Hepatocyte (in vitro differentiated cells): ENCODE measurements around the gene ZNF562. TPM values are rescaled to one million over a fixed set of nuclear protein-coding genes. Genes with fewer than 3 reads are reported as not detected.

ENCODE experiments used
- DNase-seq: peaks from one replicate; pipeline ENCODE4 v3.0.0-alpha.2; 2016; ENCODE audit warnings: low spot score
- H2AFZ ChIP-seq: fragments of 200-600 bp; sonication (generic); 2 replicates; pipeline ENCODE4 v1.6.0; 2016; ENCODE audit warnings: antibody characterized with exemption, mild to moderate bottlenecking
- H3K27ac ChIP-seq: fragments of 200-600 bp; sonication (generic); 2 replicates; pipeline ENCODE4 v1.5.1; 2016; ENCODE audit warnings: mild to moderate bottlenecking
- H3K27me3 ChIP-seq: fragments of 200-600 bp; sonication (generic); 2 replicates; pipeline ENCODE4 v1.6.1; 2016
- H3K36me3 ChIP-seq: fragments of 200-600 bp; sonication (generic); replicated peaks from 2 replicates; pipeline ENCODE4 v1.5.1; 2016; ENCODE audit warnings: low read depth; ENCODE audit not compliant: insufficient read depth
- H3K4me1 ChIP-seq: fragments of 200-600 bp; sonication (generic); 2 replicates; pipeline ENCODE4 v1.5.1; 2016; ENCODE audit warnings: mild to moderate bottlenecking, moderate library complexity; ENCODE audit not compliant: insufficient read depth
- H3K4me2 ChIP-seq: fragments of 200-600 bp; sonication (generic); 2 replicates; pipeline ENCODE4 v1.6.0; 2016
- H3K4me3 ChIP-seq: fragments of 200-600 bp; sonication (generic); 2 replicates; pipeline ENCODE4 v1.5.1; 2016; ENCODE audit warnings: mild to moderate bottlenecking
- H3K79me2 ChIP-seq: fragments of 200-600 bp; sonication (generic); 2 replicates; pipeline ENCODE4 v1.6.0; 2017; ENCODE audit warnings: mild to moderate bottlenecking
- H3K9me2 ChIP-seq: fragments of 200-600 bp; sonication (generic); replicated peaks from 2 replicates; pipeline ENCODE4 v1.6.0; 2017; ENCODE audit warnings: mild to moderate bottlenecking; ENCODE audit not compliant: insufficient read depth
- H3K9me3 ChIP-seq: fragments of 200-600 bp; sonication (generic); 2 replicates; pipeline ENCODE4 v1.5.1; 2016; ENCODE audit warnings: low read depth, mild to moderate bottlenecking
- H4K20me1 ChIP-seq: fragments of 200-600 bp; sonication (generic); 2 replicates; pipeline ENCODE4 v1.6.0; 2016; ENCODE audit warnings: mild to moderate bottlenecking; ENCODE audit not compliant: insufficient read depth, poor library complexity, severe bottlenecking
- EZH2 ChIP-seq: fragments of 200-600 bp; sonication (generic); IDR thresholded peaks from 2 replicates; pipeline ENCODE4 v1.6.1; 2016; ENCODE audit warnings: antibody characterized with exemption, mild to moderate bottlenecking, borderline replicate concordance
- EZH2phosphoT487 ChIP-seq: fragments of 200-600 bp; sonication (generic); IDR thresholded peaks from one replicate; pipeline ENCODE4 v1.6.1; 2018; ENCODE audit warnings: antibody characterized with exemption, mild to moderate bottlenecking, low read depth, moderate library complexity; ENCODE audit not compliant: unreplicated experiment, severe bottlenecking
- WGBS: methylation state at CpG from one replicate; pipeline ENCODE4 v1.1.6; 2016; ENCODE audit warnings: low lambda C conversion rate; ENCODE audit errors: missing lambda C conversion rate; 5-methylcytosine and 5-hydroxymethylcytosine counted together
- polyA plus RNA-seq: library from polyadenylated mRNA; unstranded; fragments of >200 nt; fragmentation: Nextera tagmentation; extraction: Ambion mirVana; gene quantifications from 2 replicates; pipeline ENCODE4 v1.2.1, GENCODE V29; 2016
- total RNA-seq: library from RNA; depleted of rRNA; stranded (reverse); fragments of >200 nt; gene quantifications from 2 replicates; pipeline ENCODE4 v1.2.3, GENCODE V29; 2014
- TF ChIP-seq, protein P1 (sequence below): fragments of 200-600 bp; sonication (generic); IDR thresholded peaks from 2 replicates; pipeline ENCODE4 v1.5.1; 2016; ENCODE audit warnings: antibody characterized with exemption, mild to moderate bottlenecking; ENCODE audit not compliant: poor library complexity

ZNF562 gene
- total and polyA plus RNA-seq, 2 experiments from 2014 or later: 0.87 to 0.94 TPM

DNA sequence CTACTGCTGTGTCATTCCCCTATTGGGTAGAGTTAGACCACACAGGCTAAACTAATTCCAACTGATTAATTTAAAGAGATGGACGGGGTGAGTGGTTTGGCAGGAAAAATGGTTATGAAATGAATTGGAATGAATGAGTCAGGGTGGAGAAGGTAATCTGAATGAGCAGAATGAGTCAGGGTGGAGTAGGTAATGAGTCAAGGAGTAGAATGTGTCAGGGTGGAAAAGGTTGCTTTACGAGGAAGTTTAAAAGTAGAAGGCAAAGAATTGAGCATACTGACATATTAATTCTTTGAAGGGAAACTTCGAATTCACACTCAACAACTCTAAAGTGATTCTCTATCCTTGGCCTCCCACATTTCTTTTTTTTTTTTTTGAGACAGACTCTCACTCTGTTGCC is 77.9 kb downstream of the ZNF562 start:
- H3K27ac ChIP-seq: no peak overlapping the region
- no peaks in the 10 kb centered on the region for H3K79me2 ChIP-seq
- DNase-seq: no peak
- no peak overlapping the region for H3K4me2 ChIP-seq
- H2AFZ ChIP-seq: no peak overlapping the region
- no peak for TF ChIP-seq EZH2phosphoT487
- no peak for TF ChIP-seq EZH2
- TF ChIP-seq, protein P1, sequence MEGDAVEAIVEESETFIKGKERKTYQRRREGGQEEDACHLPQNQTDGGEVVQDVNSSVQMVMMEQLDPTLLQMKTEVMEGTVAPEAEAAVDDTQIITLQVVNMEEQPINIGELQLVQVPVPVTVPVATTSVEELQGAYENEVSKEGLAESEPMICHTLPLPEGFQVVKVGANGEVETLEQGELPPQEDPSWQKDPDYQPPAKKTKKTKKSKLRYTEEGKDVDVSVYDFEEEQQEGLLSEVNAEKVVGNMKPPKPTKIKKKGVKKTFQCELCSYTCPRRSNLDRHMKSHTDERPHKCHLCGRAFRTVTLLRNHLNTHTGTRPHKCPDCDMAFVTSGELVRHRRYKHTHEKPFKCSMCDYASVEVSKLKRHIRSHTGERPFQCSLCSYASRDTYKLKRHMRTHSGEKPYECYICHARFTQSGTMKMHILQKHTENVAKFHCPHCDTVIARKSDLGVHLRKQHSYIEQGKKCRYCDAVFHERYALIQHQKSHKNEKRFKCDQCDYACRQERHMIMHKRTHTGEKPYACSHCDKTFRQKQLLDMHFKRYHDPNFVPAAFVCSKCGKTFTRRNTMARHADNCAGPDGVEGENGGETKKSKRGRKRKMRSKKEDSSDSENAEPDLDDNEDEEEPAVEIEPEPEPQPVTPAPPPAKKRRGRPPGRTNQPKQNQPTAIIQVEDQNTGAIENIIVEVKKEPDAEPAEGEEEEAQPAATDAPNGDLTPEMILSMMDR: no peak
- H3K4me1 ChIP-seq: no peaks in the 10 kb centered on the region
- no peaks in the 10 kb centered on the region for H3K36me3 ChIP-seq
- H3K27me3 ChIP-seq: no peaks in the 10 kb centered on the region
- WGBS: 88% methylated on average over 3 of the region's 3 CpGs
- H3K9me2 ChIP-seq: no peaks in the 10 kb centered on the region
- no peaks in the 10 kb centered on the region for H3K9me3 ChIP-seq
- H3K4me3 ChIP-seq: no peak overlapping the region
- no peaks in the 10 kb centered on the region for H4K20me1 ChIP-seq

Other genes starting within 250 kb of the ZNF562 start
- gene ZNF266, start 239.5 kb downstream of the ZNF562 start, total RNA-seq: 21.6 and 28.7 TPM in 2 replicates
- 9.3 and 10.1 TPM in 2 replicates for gene ZNF266, start 239.5 kb downstream of the ZNF562 start, polyA plus RNA-seq
- not detected in 2 replicates for gene ZNF560, start 176.5 kb downstream of the ZNF562 start, total RNA-seq
- not detected in 2 replicates for gene ZNF560, start 176.5 kb downstream of the ZNF562 start, polyA plus RNA-seq
- 15.0 and 20.2 TPM in 2 replicates for gene ZNF426, start 136.5 kb downstream of the ZNF562 start, total RNA-seq
- gene ZNF426, start 136.5 kb downstream of the ZNF562 start, polyA plus RNA-seq: 10.4 and 14.0 TPM in 2 replicates
- 44.9 and 48.0 TPM in 2 replicates for gene ZNF121, start 90.6 kb downstream of the ZNF562 start, total RNA-seq
- gene ZNF121, start 90.6 kb downstream of the ZNF562 start, polyA plus RNA-seq: 5.4 and 6.1 TPM in 2 replicates
- 40.3 and 52.8 TPM in 2 replicates for gene ZNF561, start 53.9 kb downstream of the ZNF562 start, total RNA-seq
- gene ZNF561, start 53.9 kb downstream of the ZNF562 start, polyA plus RNA-seq: 21.1 and 21.6 TPM in 2 replicates
- gene ZNF846, start 93.6 kb upstream of the ZNF562 start, total RNA-seq: 26.0 and 28.4 TPM in 2 replicates
- 16.9 and 23.3 TPM in 2 replicates for gene ZNF846, start 93.6 kb upstream of the ZNF562 start, polyA plus RNA-seq
- 28.1 and 33.1 TPM in 2 replicates for gene FBXL12, start 144.0 kb upstream of the ZNF562 start, total RNA-seq
- 42.3 and 44.4 TPM in 2 replicates for gene FBXL12, start 144.0 kb upstream of the ZNF562 start, polyA plus RNA-seq
- gene UBL5, start 152.8 kb upstream of the ZNF562 start, total RNA-seq: 528 and 581 TPM in 2 replicates
- gene UBL5, start 152.8 kb upstream of the ZNF562 start, polyA plus RNA-seq: 613 and 628 TPM in 2 replicates
- gene PIN1, start 160.2 kb upstream of the ZNF562 start, total RNA-seq: 62.1 and 79.0 TPM in 2 replicates
- 123 and 136 TPM in 2 replicates for gene PIN1, start 160.2 kb upstream of the ZNF562 start, polyA plus RNA-seq